ENCODE results near the gene MESP2.

GRCh38 chr15:89777782-89778380 is 1.7 kb downstream of the MESP2 start:
- no peak for TF ChIP-seq MYNN (IDR thresholded peaks at IDR 0.05)
- TF ChIP-seq MYNN (CRISPR knock-in tag; IDR thresholded peaks at IDR 0.05), result no peak
- no peak for TF ChIP-seq ARHGAP35 (IDR thresholded peaks at IDR 0.05; ENCODE audit: partially characterized antibody)
- no peak for TF ChIP-seq ILK (tag; IDR thresholded peaks at IDR 0.05; ENCODE audit: borderline replicate concordance, low read depth)
- TF ChIP-seq LARP7 (IDR thresholded peaks at IDR 0.05), result no peak
- TF ChIP-seq, protein P1, sequence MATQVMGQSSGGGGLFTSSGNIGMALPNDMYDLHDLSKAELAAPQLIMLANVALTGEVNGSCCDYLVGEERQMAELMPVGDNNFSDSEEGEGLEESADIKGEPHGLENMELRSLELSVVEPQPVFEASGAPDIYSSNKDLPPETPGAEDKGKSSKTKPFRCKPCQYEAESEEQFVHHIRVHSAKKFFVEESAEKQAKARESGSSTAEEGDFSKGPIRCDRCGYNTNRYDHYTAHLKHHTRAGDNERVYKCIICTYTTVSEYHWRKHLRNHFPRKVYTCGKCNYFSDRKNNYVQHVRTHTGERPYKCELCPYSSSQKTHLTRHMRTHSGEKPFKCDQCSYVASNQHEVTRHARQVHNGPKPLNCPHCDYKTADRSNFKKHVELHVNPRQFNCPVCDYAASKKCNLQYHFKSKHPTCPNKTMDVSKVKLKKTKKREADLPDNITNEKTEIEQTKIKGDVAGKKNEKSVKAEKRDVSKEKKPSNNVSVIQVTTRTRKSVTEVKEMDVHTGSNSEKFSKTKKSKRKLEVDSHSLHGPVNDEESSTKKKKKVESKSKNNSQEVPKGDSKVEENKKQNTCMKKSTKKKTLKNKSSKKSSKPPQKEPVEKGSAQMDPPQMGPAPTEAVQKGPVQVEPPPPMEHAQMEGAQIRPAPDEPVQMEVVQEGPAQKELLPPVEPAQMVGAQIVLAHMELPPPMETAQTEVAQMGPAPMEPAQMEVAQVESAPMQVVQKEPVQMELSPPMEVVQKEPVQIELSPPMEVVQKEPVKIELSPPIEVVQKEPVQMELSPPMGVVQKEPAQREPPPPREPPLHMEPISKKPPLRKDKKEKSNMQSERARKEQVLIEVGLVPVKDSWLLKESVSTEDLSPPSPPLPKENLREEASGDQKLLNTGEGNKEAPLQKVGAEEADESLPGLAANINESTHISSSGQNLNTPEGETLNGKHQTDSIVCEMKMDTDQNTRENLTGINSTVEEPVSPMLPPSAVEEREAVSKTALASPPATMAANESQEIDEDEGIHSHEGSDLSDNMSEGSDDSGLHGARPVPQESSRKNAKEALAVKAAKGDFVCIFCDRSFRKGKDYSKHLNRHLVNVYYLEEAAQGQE (IDR thresholded peaks at IDR 0.05; ENCODE audit: borderline replicate concordance), result no peak
- TF ChIP-seq, protein P1 (CRISPR knock-in tag; IDR thresholded peaks at IDR 0.05; ENCODE audit: low read depth), result no peak
- no peak for TF ChIP-seq ELF4 (CRISPR knock-in tag; IDR thresholded peaks at IDR 0.05)
- no peak for TF ChIP-seq ZFX (CRISPR knock-in tag; IDR thresholded peaks at IDR 0.05)
- TF ChIP-seq ZNF282 (CRISPR knock-in tag; IDR thresholded peaks at IDR 0.05), result no peak
